ENCODE measurements around the gene PATJ.

Gene PATJ

DNA sequence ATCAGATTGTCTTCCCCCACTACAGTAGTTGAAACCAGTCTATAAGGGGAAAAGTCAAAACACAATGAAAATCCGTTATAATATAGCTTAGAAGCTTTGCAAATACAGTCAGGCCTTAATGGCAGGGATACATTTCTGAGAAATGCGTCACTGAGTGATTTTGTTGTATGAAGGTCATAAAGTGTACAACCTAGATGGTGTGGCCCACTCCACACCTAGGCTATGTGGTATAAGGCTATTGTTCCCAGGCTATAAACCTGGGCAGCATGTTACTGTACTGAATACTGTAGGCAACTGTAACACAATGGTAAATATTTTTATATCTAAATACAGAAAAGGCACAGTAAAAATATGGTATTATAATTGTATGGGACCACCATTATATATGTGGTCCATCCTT, 264.4 kb downstream of the PATJ start:
- TF ChIP-seq, protein P1, sequence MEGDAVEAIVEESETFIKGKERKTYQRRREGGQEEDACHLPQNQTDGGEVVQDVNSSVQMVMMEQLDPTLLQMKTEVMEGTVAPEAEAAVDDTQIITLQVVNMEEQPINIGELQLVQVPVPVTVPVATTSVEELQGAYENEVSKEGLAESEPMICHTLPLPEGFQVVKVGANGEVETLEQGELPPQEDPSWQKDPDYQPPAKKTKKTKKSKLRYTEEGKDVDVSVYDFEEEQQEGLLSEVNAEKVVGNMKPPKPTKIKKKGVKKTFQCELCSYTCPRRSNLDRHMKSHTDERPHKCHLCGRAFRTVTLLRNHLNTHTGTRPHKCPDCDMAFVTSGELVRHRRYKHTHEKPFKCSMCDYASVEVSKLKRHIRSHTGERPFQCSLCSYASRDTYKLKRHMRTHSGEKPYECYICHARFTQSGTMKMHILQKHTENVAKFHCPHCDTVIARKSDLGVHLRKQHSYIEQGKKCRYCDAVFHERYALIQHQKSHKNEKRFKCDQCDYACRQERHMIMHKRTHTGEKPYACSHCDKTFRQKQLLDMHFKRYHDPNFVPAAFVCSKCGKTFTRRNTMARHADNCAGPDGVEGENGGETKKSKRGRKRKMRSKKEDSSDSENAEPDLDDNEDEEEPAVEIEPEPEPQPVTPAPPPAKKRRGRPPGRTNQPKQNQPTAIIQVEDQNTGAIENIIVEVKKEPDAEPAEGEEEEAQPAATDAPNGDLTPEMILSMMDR (IDR thresholded peaks at IDR 0.05; ENCODE audit: low read depth, low read length) = no peak
- DNase-seq (ENCODE audit: extremely low read depth, low read depth) = no peak

DNA sequence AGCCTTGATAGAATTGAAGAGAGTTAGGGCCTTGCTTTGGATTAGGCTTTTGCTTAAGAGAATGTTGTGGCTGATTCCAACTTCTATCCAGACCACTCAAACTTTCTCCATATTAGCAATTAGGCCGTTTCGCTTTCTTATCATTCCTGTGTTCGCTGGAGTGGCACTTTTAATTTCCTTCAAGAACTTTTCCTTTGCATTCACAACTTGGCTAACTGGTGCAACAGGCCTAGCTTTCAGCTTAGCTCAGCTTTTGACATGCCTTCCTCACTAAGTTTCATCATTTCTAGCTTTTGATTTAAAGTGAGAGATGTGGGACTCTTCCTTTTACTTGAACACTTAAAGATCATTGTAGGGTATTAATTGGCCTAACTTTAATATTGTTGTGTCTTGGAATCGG, 268.7 kb downstream of the PATJ start:
- TF ChIP-seq, protein P1 (IDR thresholded peaks at IDR 0.05; ENCODE audit: low read depth, low read length) = no peak
- DNase-seq (ENCODE audit: extremely low read depth, low read depth) = no peak

DNA sequence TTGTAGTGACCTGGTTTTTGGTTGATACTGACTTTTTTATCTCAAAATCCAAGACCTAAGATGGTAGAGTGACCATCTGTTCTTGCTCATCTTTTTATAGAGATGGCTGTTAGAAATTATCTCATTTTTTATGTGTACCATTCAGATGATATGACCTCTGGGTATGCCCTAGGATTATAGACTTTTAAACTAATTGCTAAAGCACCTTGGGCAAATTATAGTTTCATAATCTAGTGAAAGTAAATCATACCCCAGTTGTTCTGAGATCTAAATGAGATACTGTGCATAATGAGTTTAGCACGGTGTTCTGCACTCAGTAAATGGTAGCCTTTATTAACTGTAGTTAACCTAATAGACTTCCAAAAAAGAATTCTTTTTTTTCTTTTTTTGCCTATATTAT, 269.8 kb downstream of the PATJ start:
- no peak for DNase-seq (ENCODE audit: extremely low read depth, low read depth)
- TF ChIP-seq, protein P1 (IDR thresholded peaks at IDR 0.05; ENCODE audit: low read depth, low read length) = no peak

DNA sequence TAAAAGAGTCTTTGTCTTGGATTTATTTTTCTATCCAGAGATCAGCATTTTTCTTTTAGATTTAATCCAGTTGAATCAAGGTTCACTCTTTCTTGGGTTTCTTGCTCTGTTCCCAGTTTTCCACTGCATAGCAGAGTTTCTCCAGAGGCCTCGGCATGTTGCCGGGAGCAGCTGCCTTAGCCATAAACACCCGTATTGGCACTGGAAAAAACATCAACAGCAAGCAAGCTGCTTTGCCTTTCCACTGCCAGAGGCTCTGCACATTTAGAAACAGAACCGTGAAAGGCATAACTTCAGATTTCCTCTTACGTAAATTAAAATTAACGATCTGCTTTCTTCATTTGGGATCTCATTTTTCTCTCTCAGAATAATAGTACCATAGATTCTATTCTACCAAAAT, 270.6 kb downstream of the PATJ start:
- TF ChIP-seq, protein P1 (IDR thresholded peaks at IDR 0.05; ENCODE audit: low read depth, low read length) = no peak
- no peak for DNase-seq (ENCODE audit: extremely low read depth, low read depth)

DNA sequence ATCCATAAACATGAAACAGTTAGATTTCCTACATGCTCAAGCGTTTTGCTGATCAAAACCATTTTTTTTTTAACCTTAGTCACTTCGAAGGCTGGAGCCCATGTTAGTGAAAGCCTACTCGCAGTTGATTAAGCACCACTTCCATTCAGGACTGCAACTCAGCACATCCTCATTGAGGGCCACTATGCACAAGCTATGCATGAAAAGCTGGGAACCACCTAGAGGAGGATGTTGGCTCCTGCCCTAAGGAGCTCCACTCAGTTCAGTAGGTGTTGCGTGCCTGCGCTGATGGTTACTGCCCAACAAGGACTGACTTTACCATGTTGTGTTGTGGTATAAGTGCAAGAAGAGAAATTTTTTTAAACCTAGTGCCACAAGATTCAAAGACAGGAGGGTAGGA, 271.0 kb downstream of the PATJ start:
- TF ChIP-seq, protein P1 (IDR thresholded peaks at IDR 0.05; ENCODE audit: low read depth, low read length) = no peak
- DNase-seq (ENCODE audit: extremely low read depth, low read depth) = no peak

DNA sequence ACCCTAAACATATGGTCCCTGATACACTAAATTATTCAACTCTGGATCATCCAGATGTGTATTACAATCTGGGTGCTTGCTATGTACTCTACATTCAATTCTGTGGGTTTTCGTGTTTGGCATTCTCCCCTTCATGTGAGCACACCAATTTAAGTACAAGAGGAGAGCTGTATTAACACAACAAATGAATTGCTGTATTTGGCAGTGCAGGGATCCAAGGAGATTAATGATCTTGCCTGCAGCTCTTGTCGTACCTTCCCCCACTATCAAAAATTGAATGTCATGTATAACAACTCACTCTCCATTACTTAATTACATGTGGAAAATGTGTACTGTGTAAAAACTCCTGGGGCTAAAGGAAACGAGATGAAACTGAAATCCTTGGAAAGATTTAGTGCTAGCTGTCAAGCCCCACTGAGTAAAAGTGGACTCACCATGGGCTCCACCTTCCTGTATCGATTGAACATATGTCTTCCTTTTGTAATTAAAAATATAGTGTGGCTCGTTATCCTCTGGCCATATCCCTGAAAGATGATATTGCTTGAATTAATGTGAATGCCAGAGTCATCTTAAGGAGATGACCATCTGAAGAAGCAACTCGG, 280.2 kb downstream of the PATJ start:
- TF ChIP-seq, protein P1 (IDR thresholded peaks at IDR 0.05; ENCODE audit: low read depth, low read length) = no peak
- DNase-seq (ENCODE audit: extremely low read depth, low read depth) = no peak

DNA sequence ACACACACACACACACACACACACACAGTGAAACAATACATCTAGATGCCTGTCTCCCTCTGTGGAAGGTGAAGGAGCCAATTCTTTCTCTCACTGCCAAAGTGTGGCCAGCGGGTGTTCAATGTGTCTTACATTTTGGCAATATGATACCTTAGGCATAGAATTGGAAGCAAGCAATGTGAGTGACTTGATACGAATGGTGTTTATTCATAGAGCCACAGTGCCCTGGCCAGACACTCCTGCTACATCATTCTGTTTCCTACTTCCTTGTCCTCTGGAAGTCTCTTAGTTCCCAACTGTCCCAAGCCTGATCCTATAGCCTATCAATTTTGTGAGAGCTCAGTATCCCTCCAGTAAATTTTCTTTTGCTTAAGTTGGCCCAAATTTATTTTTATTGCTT, 282.4 kb downstream of the PATJ start:
- DNase-seq (ENCODE audit: extremely low read depth, low read depth) = no peak
- TF ChIP-seq, protein P1 (IDR thresholded peaks at IDR 0.05; ENCODE audit: low read depth, low read length) = no peak

Data from AG09319 (cell line).